OCI-LY7 (cell line): ENCODE measurements around the gene UVRAG. TPM values are rescaled to one million over a fixed set of nuclear protein-coding genes. Genes with fewer than 3 reads are reported as not detected.

Experiments used
- Bru-seq: library from RNA; stranded (reverse); fragments of 400-500 nt; gene quantifications from one replicate; lab custom pipeline; 2021; lab: Mats Ljungman, UMichigan
- BruChase-seq, 2 experiments: library from RNA; stranded (reverse); fragments of 400-500 nt; gene quantifications; one replicate each; lab custom pipeline; 2021; lab: Mats Ljungman, UMichigan
- BruUV-seq: library from RNA; stranded (reverse); fragments of 400-500 nt; replicated peaks from 2 replicates; lab custom pipeline; 2021; lab: Mats Ljungman, UMichigan
- CTCF ChIA-PET: fragments of 300-600 bp; sonication (Branson Sonifier 250); formaldehyde crosslinking; loops from one replicate; lab custom pipeline; 2022; ENCODE audit warnings: antibody characterized with exemption; ENCODE audit not compliant: unreplicated experiment; lab: Charles Lee
- POLR2A ChIA-PET: fragments of 300-600 bp; sonication (Branson Sonifier 250); formaldehyde crosslinking; loops from one replicate; lab custom pipeline; 2022; ENCODE audit warnings: antibody characterized with exemption; lab: Charles Lee
- DNase-seq: peaks from one replicate; pipeline ENCODE4 v3.0.0-alpha.2; 2015; ENCODE audit warnings: low spot score
- H2AFZ ChIP-seq: fragments of 200-600 bp; sonication (generic), shearing (Covaris generic); 2 replicates; pipeline ENCODE4 v1.6.1; 2014; ENCODE audit warnings: mild to moderate bottlenecking, antibody characterized with exemption, low read length, moderate library complexity
- H3K27ac ChIP-seq: fragments of 200-600 bp; sonication (generic); 2 replicates; pipeline ENCODE4 v1.5.1; 2014; ENCODE audit warnings: mixed run types, low read depth, mild to moderate bottlenecking, moderate library complexity, low read length, inconsistent platforms; ENCODE audit not compliant: poor library complexity, severe bottlenecking
- H3K36me3 ChIP-seq: fragments of 200-600 bp; sonication (generic); 2 replicates; pipeline ENCODE4 v1.6.1; 2014; ENCODE audit warnings: mild to moderate bottlenecking, antibody characterized with exemption, low read length, moderate library complexity, mixed read lengths; ENCODE audit not compliant: insufficient read depth
- H3K4me1 ChIP-seq: fragments of 200-600 bp; sonication (generic); 2 replicates; pipeline ENCODE4 v1.5.1; 2014; ENCODE audit warnings: mild to moderate bottlenecking, low read length; ENCODE audit not compliant: insufficient read depth, poor library complexity, severe bottlenecking
- H3K4me2 ChIP-seq: fragments of 200-600 bp; sonication (generic); 2 replicates; pipeline ENCODE4 v1.6.1; 2014; ENCODE audit warnings: mild to moderate bottlenecking, low read length
- H3K4me3 ChIP-seq: fragments of 200-600 bp; sonication (generic); 2 replicates; pipeline ENCODE4 v1.5.1; 2014; ENCODE audit warnings: mild to moderate bottlenecking, low read depth, low read length; ENCODE audit not compliant: poor library complexity, severe bottlenecking
- H3K79me2 ChIP-seq: fragments of 200-600 bp; sonication (generic); 2 replicates; pipeline ENCODE4 v1.6.1; 2016; ENCODE audit warnings: low read depth, mild to moderate bottlenecking, low read length, moderate library complexity, mixed read lengths; ENCODE audit not compliant: insufficient read depth
- H3K9me2 ChIP-seq: fragments of 200-600 bp; sonication (generic); 2 replicates; pipeline ENCODE4 v1.6.1; 2016; ENCODE audit warnings: mild to moderate bottlenecking, low read length, mixed read lengths; ENCODE audit not compliant: insufficient read depth
- H3K9me3 ChIP-seq: fragments of 200-600 bp; sonication (generic); 2 replicates; pipeline ENCODE4 v1.6.1; 2014; ENCODE audit warnings: mild to moderate bottlenecking, mixed run types, low read length, mixed read lengths
- H4K20me1 ChIP-seq: fragments of 200-600 bp; sonication (generic); 2 replicates; pipeline ENCODE4 v1.6.1; 2014; ENCODE audit warnings: mild to moderate bottlenecking, antibody characterized with exemption, low read length, moderate library complexity, mixed read lengths; ENCODE audit not compliant: insufficient read depth
- EZH2phosphoT487 ChIP-seq: fragments of 200-600 bp; sonication (generic); IDR thresholded peaks from 2 replicates; pipeline ENCODE4 v1.6.1; 2018; ENCODE audit warnings: low read depth, borderline replicate concordance, mild to moderate bottlenecking, mixed run types, antibody characterized with exemption, low read length, moderate library complexity, mixed read lengths
- intact Hi-C: fragments of 100-400 bp; cut with micrococcal nuclease; formaldehyde crosslinking; loops from one replicate; pipeline ENCODE4 v1.10.0; 2022; ENCODE audit not compliant: unreplicated experiment
- long read RNA-seq: library from polyadenylated mRNA; stranded (forward); transcript quantifications from one replicate; pipeline ENCODE4 v2.0.0, GENCODE V29; 2022
- total RNA-seq, 2 experiments: library from RNA; depleted of rRNA in 1 of 2; stranded (reverse); fragments of >200 nt in 1 of 2; shearing (Covaris generic) in 1 of 2; gene quantifications; 2 replicates each; pipeline ENCODE4 v1.2.3, GENCODE V29; 2014 to 2022
- TF ChIP-seq, protein P1 (sequence below): fragments of 200-600 bp; sonication (generic); conservative IDR thresholded peaks from 2 replicates; pipeline ENCODE4 v1.5.1; 2014; ENCODE audit warnings: mild to moderate bottlenecking, antibody characterized with exemption, low read length, moderate library complexity, mixed read lengths

UVRAG gene
- total RNA-seq (2014; rRNA removed; shearing (Covaris generic)): 34.9 and 43.7 TPM in 2 replicates
- total RNA-seq (2022): 62.2 and 73.3 TPM in 2 replicates
- percentile 96 among the genes with signal in this experiment for Bru-seq, nascent RNA
- BruChase-seq, experiment 1, labeled RNA remaining after a 6-hour chase: percentile 83 among the genes with signal in this experiment
- percentile 81 among the genes with signal in this experiment for BruChase-seq, experiment 2, labeled RNA remaining after a 2-hour chase
- long read RNA-seq, full-length matches to known transcripts: 106 of 153 reads
- long read RNA-seq, partial matches to known transcripts: 13 of 153 reads
- long read RNA-seq, other reads (novel, unspliced or antisense): 34 of 153 reads

DNA sequence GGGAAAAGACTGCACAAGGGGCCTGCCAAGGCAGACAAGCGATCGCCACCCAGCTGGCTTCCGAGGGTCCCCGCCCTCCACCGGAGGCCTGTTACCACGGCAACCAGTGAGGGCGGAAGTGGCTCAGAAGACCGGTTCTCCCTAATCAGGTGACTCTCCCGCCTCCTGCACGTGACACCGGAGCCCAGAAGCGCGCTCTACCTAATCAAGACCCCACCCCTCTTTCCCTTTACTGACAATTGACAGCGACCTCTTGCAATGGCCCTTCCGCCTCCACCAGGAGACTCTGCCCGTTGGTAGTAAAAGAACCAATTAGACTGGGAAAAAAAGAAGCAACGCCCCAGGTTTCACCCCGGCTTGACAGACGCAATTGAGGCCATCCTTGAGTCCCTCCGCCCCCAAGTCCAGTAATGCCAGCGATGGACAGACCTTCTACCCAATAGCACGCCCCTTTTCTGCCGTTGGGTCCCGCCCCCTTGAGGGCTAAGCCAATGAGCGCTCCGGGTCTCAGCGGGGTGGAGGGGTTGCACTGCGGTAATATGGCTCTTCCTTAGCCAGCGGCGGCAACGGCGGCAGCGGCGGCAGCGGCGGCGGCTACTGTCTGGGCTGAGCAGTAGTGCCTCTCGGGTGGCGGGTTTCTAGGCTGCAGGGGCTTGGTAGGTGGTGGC lies at the start of gene UVRAG:
Gene UVRAG, plus strand, starts transcription at position 534 of the 668 bp plus-strand sequence. CDS start 198 bp downstream, outside the sequence.
- H3K4me1 ChIP-seq: peaks cover 61% of the 10 kb centered on the region
- peak within 1 kb of the TSS; percentile 86 for H2AFZ ChIP-seq
- CTCF ChIA-PET: no interaction called here
- DNase-seq: peak; percentile 99
- H3K36me3 ChIP-seq: peaks cover 5% of the 10 kb centered on the region
- H3K4me3 ChIP-seq: peak within 1 kb of the TSS; percentile 92
- H3K9me2 ChIP-seq: no peaks in the 10 kb centered on the region
- POLR2A ChIA-PET: interaction anchor here (0.5 to 1.6 kb wide), 7 partner anchors 10 to 80 kb away, joined by 3 to 18 read pairs (median 4); no protein-coding TSS in a partner anchor
- H3K9me3 ChIP-seq: no peaks in the 10 kb centered on the region
- BruUV-seq: no TSS peak
- H3K4me2 ChIP-seq: peak within 1 kb of the TSS; percentile 81
- intact Hi-C loops: loop anchor here (1.0 kb wide), 1 partner anchor 42 kb away; no protein-coding TSS in a partner anchor
- TF ChIP-seq EZH2phosphoT487: no peak
- TF ChIP-seq, protein P1, sequence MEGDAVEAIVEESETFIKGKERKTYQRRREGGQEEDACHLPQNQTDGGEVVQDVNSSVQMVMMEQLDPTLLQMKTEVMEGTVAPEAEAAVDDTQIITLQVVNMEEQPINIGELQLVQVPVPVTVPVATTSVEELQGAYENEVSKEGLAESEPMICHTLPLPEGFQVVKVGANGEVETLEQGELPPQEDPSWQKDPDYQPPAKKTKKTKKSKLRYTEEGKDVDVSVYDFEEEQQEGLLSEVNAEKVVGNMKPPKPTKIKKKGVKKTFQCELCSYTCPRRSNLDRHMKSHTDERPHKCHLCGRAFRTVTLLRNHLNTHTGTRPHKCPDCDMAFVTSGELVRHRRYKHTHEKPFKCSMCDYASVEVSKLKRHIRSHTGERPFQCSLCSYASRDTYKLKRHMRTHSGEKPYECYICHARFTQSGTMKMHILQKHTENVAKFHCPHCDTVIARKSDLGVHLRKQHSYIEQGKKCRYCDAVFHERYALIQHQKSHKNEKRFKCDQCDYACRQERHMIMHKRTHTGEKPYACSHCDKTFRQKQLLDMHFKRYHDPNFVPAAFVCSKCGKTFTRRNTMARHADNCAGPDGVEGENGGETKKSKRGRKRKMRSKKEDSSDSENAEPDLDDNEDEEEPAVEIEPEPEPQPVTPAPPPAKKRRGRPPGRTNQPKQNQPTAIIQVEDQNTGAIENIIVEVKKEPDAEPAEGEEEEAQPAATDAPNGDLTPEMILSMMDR: 0 out of 2 replicates have a peak, but pooled peaks have one; percentile 10
- H4K20me1 ChIP-seq: no peaks in the 10 kb centered on the region
- peaks cover 44% of the 10 kb centered on the region for H3K79me2 ChIP-seq
- peak within 1 kb of the TSS; percentile 82 for H3K27ac ChIP-seq

DNA sequence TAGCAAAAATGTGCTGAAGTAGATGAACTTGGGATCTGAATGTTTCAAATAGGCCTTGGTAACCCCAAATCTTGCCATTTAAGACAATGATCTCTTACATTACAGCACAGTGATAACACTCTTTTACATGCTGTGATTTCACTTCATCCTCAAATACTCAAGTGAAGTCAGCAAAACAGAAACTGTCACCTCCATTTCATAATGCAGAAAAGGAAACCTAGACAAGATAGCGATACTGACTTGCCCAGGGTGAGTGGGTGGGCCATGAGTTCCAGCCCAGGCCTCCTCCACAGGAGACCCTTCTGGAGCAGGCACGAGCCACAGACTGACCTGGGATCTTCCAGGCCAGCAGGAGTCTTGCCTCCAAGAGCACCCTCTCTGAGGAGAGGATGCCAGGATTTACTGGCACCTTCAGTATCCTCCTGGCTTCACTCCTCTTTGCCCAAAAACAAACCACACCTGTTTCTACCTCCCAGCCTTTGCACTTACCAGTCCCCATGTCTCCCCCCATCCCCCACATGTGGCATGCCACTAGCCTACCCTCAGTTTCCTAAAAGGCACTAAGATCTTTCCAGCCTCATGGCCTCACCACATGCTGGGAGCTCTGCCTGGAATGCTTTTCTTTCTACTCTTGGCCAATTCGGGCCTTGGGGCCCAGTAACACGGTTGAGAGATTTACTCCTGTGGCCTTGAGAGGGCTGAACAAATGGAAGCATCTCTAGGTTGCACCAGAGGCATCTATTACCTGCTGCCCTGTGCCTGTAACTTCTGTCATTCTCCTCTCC lies 48.4 kb upstream of the UVRAG start:
- CTCF ChIA-PET: no interaction called here

More for the DNA sequence above, 48.4 kb upstream of the UVRAG start:
- no peak overlapping the region for H3K4me2 ChIP-seq
- no peaks in the 10 kb centered on the region; the same call in 1 of the 2 replicates for H3K79me2 ChIP-seq
- no peak for DNase-seq
- intact Hi-C loops: loop anchor here (5.0 kb wide), 1 partner anchor 169 kb away; no protein-coding TSS in a partner anchor
- H3K9me3 ChIP-seq: no peaks in the 10 kb centered on the region
- POLR2A ChIA-PET: interaction anchor here (0.6 kb wide), 1 partner anchor 697 kb away, joined by 4 read pairs; no protein-coding TSS in a partner anchor
- no peaks in the 10 kb centered on the region for H3K9me2 ChIP-seq
- no peak overlapping the region for H2AFZ ChIP-seq
- peaks cover 40% of the 10 kb centered on the region for H3K4me1 ChIP-seq
- H3K36me3 ChIP-seq: no peaks in the 10 kb centered on the region
- no TSS peak for BruUV-seq
- no peak overlapping the region for H3K4me3 ChIP-seq
- no peak for TF ChIP-seq EZH2phosphoT487
- TF ChIP-seq, protein P1: no peak
- H4K20me1 ChIP-seq: no peaks in the 10 kb centered on the region
- no peak overlapping the region for H3K27ac ChIP-seq
